ENCODE data around the gene PCGF1. TPM values are rescaled to one million over a fixed set of nuclear protein-coding genes. Genes with fewer than 3 reads are reported as not detected.
A peak's percentile ranks its signal among the peaks of the same experiment; 100 is the strongest.

PCGF1 gene
- total and polyA plus RNA-seq, 2 experiments from 2014 or later: 10.9 to 14.2 TPM

- no peaks in the 10 kb centered on the region for H3K9me3 ChIP-seq (ENCODE audit: low read depth)
- peaks cover 6% of the 10 kb centered on the region for H3K36me3 ChIP-seq
- no peak for TF ChIP-seq CTCF (IDR thresholded peaks at IDR 0.05; ENCODE audit: low read depth, low read length)
- H3K4me3 ChIP-seq: peak overlapping the region; percentile 90
- no peaks in the 10 kb centered on the region for H3K27me3 ChIP-seq
- peak; percentile 37 to 75 for DNase-seq (ENCODE audit: low read depth in 1 of 2, low spot score in 1 of 2)
- H3K27ac ChIP-seq: peak overlapping the region; percentile 81
- peaks cover 7% of the 10 kb centered on the region for H3K4me1 ChIP-seq (ENCODE audit: low read depth)
These were observed 25.3 kb downstream of the PCGF1 start for GRCh38 chr2:74481961-74482800.

- TF ChIP-seq CTCF (IDR thresholded peaks at IDR 0.05; ENCODE audit: low read depth, low read length): no peak
- no peak for DNase-seq (ENCODE audit: low read depth in 1 of 2, low spot score in 1 of 2)
- peaks cover 6% of the 10 kb centered on the region for H3K36me3 ChIP-seq
- H3K4me3 ChIP-seq: peak overlapping the region; percentile 90
- no peaks in the 10 kb centered on the region for H3K27me3 ChIP-seq
- H3K27ac ChIP-seq: no peak overlapping the region
- peaks cover 7% of the 10 kb centered on the region for H3K4me1 ChIP-seq (ENCODE audit: low read depth)
- H3K9me3 ChIP-seq (ENCODE audit: low read depth): no peaks in the 10 kb centered on the region
These were observed 26.1 kb downstream of the PCGF1 start for GRCh38 chr2:74481431-74481830.

- peak in 1 of 2 donors; percentile 8 for DNase-seq (ENCODE audit: low read depth in 1 of 2, low spot score in 1 of 2)
- peaks cover 12% of the 10 kb centered on the region for H3K4me1 ChIP-seq (ENCODE audit: low read depth)
- H3K36me3 ChIP-seq: peaks cover 10% of the 10 kb centered on the region
- H3K9me3 ChIP-seq (ENCODE audit: low read depth): no peaks in the 10 kb centered on the region
- TF ChIP-seq CTCF (IDR thresholded peaks at IDR 0.05; ENCODE audit: low read depth, low read length): peak; percentile 30
- H3K27me3 ChIP-seq: no peaks in the 10 kb centered on the region
- H3K27ac ChIP-seq: no peak overlapping the region
- no peak overlapping the region for H3K4me3 ChIP-seq
These were observed 32.6 kb downstream of the PCGF1 start for GRCh38 chr2:74474899-74475298.

- no peak overlapping the region for H3K4me3 ChIP-seq
- no peak for TF ChIP-seq CTCF (IDR thresholded peaks at IDR 0.05; ENCODE audit: low read depth, low read length)
- no peaks in the 10 kb centered on the region for H3K9me3 ChIP-seq (ENCODE audit: low read depth)
- no peaks in the 10 kb centered on the region for H3K27me3 ChIP-seq
- H3K27ac ChIP-seq: no peak overlapping the region
- DNase-seq (ENCODE audit: low read depth in 1 of 2, low spot score in 1 of 2): no peak
- peaks cover 12% of the 10 kb centered on the region for H3K4me1 ChIP-seq (ENCODE audit: low read depth)
- peaks cover 10% of the 10 kb centered on the region for H3K36me3 ChIP-seq
These were observed 33.0 kb downstream of the PCGF1 start for GRCh38 chr2:74474481-74474880.

- DNase-seq (ENCODE audit: low read depth in 1 of 2, low spot score in 1 of 2): no peak
- H3K27me3 ChIP-seq: no peaks in the 10 kb centered on the region
- H3K9me3 ChIP-seq (ENCODE audit: low read depth): no peaks in the 10 kb centered on the region
- peak overlapping the region; percentile 84 for H3K27ac ChIP-seq
- H3K36me3 ChIP-seq: peaks cover 8% of the 10 kb centered on the region
- H3K4me1 ChIP-seq (ENCODE audit: low read depth): peaks cover 12% of the 10 kb centered on the region
- peak overlapping the region; percentile 40 for H3K4me3 ChIP-seq
- TF ChIP-seq CTCF (IDR thresholded peaks at IDR 0.05; ENCODE audit: low read depth, low read length): no peak
These were observed 34.6 kb downstream of the PCGF1 start for GRCh38 chr2:74472945-74473258.
